ENCODE measurements around the gene CHRNA3.

Gene CHRNA3

GRCh38 chr15:78635346-78635745 is 14.6 kb upstream of the CHRNA3 start:
- no peak for DNase-seq

GRCh38 chr15:78634210-78635145 is 13.7 kb upstream of the CHRNA3 start:
- no peak for DNase-seq

DNA sequence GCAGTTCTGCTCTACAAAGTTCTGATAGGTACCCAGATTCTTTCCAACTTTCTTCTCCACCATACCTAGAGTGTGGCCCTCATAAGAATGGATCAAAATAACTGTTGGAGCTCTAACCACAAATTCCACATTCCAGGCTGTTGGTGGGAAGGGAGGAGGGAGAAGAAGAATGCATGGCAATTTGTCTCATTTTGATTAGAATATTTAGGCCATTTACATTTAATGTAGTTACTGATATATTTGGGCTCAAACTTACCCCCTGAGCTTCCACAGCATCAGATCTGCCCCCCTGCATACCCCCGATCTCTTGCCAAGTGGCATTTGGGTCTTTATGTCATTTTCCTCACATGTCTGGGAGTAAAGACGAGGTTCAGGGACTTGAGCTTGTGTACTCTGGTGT is 12.6 kb upstream of the CHRNA3 start:
- no peak for DNase-seq

- DNase-seq = no peak
Observed at GRCh38 chr15:78630886-78631633, 10.3 kb upstream of the CHRNA3 start.

DNA sequence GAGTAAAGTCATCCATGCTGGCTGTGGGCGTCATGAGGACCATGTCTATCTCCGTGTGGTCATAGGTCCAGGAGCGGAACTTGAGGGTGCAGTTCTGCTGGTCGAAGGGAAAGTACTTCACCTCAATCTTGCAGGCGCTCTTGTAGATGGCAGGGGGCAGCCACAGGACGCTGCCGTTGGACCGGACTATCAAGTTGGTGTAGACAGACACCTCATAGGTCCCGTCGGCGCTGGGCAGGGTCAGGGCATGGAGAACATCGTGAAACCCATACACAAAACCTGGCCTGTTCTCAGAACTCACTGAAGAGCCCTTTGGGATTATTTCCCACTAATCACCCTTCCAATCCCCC is 8.9 kb upstream of the CHRNA3 start:
- DNase-seq = no peak

- DNase-seq = no peak
Observed at GRCh38 chr15:78629031-78629715, 8.4 kb upstream of the CHRNA3 start.

DNA sequence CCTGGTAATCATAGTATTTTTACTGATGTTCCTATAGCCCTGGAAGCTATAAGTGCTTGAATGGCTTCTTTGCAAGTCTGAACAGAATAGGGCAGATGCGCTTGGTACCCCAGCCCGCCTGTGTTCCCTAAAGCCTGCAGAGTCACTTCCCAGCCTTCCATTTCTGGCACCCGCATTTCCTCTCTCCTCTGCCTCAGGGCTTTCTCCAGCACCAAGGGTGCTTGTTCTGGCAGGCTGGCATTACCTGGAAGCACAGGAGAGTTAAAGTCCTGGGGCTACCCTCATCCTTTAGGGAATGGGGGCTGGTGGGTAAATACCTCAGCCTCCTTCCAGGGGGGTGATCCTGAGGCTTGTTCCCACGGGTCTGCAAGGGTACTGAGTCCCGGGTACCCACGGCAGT is 7.4 kb upstream of the CHRNA3 start:
- DNase-seq = no peak

DNA sequence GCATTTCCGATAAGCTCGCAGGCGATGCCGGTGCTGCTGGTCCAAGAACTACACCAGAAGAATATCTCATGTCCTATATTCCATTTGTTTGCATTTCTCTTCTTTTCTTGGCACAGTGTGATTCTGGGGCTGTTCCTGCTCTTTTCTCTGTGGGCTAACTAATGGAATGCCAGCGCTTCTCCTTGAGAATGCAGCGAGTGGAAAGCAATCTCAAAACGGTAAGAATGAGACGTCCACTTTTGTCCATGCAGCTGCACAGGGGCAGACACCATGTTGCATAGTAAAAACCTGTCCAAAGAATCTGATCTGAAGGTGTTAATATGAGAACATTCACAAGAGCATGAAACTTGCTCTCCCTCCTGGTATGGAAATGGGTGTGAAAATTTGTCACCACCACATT is 6.6 kb upstream of the CHRNA3 start:
- DNase-seq = no peak

DNA sequence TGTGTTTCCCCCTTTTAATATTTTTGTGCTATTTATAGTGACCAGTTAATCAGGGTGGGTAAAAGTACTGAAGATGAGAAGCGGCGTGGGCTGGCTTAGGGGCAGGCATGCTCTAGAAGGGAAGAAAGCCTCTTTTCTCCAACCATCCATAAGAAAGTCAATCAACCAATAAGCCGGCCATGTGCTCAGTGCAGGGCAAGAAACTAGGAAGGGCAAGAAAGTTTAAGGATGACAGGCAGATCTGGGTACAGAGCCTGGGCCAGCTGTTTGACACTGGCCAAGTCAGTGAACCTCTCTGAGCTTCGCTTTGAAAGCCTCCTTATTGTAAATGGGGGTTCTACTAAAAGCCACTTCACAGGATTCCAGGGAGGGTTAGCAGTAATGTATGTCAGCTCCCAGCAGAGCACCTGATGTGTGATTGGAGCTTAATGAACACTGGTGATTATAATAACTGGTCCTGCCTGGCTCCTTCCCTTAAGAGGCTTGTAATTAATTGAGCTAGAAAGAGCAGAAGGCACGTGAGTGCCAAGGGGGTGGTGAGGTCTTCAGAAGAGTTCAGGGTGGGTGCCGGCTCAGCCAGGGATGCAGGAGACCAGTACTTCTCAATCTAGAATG is 5.7 kb upstream of the CHRNA3 start:
- DNase-seq = peak; percentile 60

GRCh38 chr15:78625606-78626280 is 4.9 kb upstream of the CHRNA3 start:
- peak; percentile 50 for DNase-seq

DNA sequence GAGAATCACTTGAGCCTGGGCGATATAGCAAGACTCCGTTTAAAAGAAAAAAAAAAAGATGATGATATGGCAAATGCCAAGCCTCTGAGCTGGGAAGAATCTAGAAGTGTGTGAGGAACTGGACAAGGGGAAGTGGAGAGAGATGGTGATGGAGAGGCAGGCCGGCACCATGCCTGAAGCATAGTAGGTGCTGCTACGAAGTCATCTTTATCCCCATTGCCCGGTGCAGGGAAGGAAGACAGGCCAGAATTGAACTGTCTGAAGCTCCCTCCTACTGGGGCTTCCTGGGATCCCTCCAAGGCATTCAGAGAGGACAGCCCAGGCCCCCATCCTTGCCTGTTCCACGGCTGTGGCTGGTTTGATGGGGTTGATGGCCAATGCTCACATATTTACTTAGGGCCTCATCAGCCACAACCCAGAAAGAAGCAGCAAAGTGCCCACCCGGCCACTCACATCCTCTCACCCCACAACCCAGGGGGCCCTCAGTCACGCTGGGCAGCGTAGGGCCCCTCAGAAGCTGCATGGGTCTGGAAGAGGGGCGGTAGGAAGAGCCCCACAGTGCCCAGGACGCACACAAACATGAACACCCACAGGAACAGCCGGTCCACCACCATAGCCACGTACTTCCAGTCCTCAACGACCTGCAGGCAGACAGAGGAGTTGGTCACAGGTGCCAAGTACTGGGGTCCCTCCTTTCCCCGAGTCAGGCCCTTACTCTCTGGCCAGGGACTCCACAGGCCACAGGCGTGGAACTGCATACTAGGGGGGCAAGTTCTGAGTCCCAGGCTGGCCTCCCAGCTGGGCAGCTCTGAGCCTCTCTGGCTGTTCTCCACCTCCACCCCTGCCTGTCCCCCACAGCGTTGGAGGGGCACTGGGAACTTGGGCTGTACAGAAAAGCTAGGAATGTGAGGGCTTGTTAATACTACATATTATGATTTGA is 4.1 kb upstream of the CHRNA3 start:
- no peak for DNase-seq

- no peak for DNase-seq
Observed at GRCh38 chr15:78623786-78624497, 3.1 kb upstream of the CHRNA3 start.

DNA sequence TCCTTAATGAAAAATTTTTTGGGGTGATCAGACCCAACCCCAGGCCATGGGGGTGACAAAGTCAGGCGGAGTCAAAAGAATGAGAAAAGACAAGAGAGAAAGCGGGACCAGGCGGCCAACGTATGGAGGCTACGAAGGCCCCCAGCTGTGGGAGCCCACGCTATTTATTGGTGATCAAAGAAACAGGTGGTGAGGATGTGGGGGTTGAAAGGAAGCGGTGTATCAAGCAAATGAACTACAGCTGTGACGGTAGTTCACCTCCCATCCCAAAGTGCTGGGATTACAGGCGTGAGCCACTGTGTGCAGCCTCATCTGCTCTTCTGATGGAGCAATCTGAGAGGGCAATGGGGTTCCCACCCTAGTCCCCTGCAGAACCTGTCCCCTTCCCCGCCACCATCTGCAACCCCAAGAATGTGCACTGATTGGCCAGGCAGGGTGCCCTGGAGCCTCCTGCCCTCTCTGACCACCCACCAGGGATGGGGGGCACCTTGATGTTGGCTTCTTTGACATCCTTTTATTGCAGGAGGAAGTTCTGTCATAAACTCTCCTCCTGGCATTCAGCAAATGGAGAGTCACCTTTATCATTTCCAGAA is 1.1 kb upstream of the CHRNA3 start:
- no peak for DNase-seq

DNA sequence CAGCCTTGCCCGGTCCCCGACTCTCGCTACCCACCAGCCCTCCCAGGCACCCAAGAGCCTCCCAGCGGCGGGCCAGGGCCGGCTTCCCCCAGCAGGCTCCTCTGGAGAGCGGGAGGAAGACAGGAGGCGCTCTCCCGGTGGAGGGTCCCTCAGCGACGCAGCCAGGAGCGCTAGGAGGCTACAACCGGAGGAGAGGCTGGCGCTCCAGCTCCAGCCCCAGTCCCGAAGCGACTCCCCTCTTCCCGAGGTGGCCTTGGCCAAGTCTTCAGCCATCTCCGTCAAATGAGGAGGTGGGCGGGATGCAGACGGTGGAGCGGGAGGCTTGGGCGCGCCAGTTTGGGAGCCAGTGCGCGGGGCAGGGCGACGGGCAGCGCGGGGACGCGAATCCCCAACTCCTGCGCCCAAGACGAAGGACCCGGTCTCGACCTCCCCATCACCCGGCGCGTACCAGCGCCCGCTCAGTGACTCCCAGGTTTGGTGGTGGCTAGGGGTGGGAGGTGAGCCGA is 722 bp downstream of the CHRNA3 start:
- peak; percentile 6 for DNase-seq

- DNase-seq = no peak
Observed at GRCh38 chr15:78619022-78619950, 1.5 kb downstream of the CHRNA3 start.

DNA sequence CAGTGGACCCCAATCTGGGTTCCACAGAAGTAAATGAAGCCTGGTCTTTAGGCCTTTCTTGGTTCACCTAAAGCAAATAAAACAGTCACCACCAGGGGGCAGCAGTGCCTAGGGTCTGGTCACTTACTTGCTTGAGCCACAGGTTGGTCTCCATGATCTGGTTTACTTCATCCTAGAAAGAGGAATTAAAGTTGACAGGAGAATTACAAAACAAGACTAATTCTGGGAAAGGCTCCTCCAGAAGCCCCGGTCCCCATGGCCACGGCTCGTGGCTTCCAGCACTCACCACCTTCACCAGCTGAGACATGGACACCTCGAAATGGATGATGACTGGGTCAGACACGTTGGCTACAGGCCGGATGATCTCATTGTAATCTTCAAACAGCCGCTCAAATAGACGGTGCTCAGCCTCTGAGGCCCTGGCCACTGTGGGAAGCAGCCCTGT is 2.3 kb downstream of the CHRNA3 start:
- peak; percentile 77 for DNase-seq

DNA sequence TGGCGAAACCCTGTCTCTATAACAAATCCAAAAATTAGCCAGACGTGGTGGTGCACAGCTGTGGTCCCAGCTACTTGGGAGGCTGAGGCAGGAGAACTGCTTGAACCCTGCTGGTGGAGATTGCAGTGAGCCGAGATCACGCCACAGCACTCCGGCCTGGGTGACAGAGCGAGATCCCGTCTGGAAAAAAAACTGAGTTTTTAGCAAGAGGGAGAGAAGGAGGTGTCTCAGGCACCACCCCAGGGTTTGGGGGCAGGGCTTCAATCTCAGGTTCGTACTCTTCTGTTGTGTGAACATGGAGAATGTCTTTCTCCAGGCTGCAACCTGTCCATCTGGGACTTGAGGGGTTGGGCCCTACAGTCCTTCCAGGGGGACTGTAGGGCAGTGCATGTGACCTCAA is 2.7 kb downstream of the CHRNA3 start:
- no peak for DNase-seq

- DNase-seq = no peak
Observed at GRCh38 chr15:78617516-78617915, 3.3 kb downstream of the CHRNA3 start.

GRCh38 chr15:78617076-78617475 is 3.7 kb downstream of the CHRNA3 start:
- no peak for DNase-seq

All from NCI-H1436 (cell line).